Parathyroid adenoma (tissue), 2 donors: ENCODE data around the gene RFTN2.
"Not testable (repeated sequence)": the region's sequence is repeated elsewhere in the genome, so short reads cannot be mapped to it uniquely, and the experiment has no call there.

Experiments used
- H2AFZ ChIP-seq: fragments of 300-600 bp; sonication (generic); one replicate; pipeline ENCODE4 v1.7.0; 2017; ENCODE audit warnings: antibody characterized with exemption, mild to moderate bottlenecking
- H3K27ac ChIP-seq: fragments of 300-600 bp; sonication (generic); one replicate; pipeline ENCODE4 v1.7.0; 2017
- H3K27me3 ChIP-seq: fragments of 300-600 bp; sonication (generic); one replicate; pipeline ENCODE4 v1.7.0; 2017; ENCODE audit warnings: low read length; ENCODE audit not compliant: control insufficient read depth, insufficient read depth
- H3K36me3 ChIP-seq: fragments of 300-600 bp; sonication (generic); one replicate; pipeline ENCODE4 v1.7.0; 2017; ENCODE audit warnings: low read length; ENCODE audit not compliant: control insufficient read depth, insufficient read depth
- H3K4me1 ChIP-seq: fragments of 300-600 bp; sonication (generic); one replicate; pipeline ENCODE4 v1.7.0; 2017; ENCODE audit warnings: control low read depth
- H3K4me2 ChIP-seq: fragments of 300-600 bp; sonication (generic); one replicate; pipeline ENCODE4 v1.7.0; 2017; ENCODE audit warnings: low read length
- H3K4me3 ChIP-seq: fragments of 300-600 bp; sonication (generic); one replicate; pipeline ENCODE4 v1.7.0; 2017; ENCODE audit warnings: low read depth, low read length
- H3K79me2 ChIP-seq: fragments of 300-600 bp; sonication (generic); one replicate; pipeline ENCODE4 v1.7.0; 2017; ENCODE audit warnings: control low read depth
- H3K9ac ChIP-seq: fragments of 300-600 bp; sonication (generic); one replicate; pipeline ENCODE4 v1.7.0; 2017; ENCODE audit warnings: mild to moderate bottlenecking
- H3K9me3 ChIP-seq: fragments of 300-600 bp; sonication (generic); one replicate; pipeline ENCODE4 v1.7.0; 2017; ENCODE audit warnings: low read length; ENCODE audit not compliant: control insufficient read depth
- TF ChIP-seq, protein P1 (sequence below): fragments of 300-600 bp; sonication (generic); IDR thresholded peaks from one replicate; pipeline ENCODE4 v1.7.0; 2017; ENCODE audit warnings: antibody characterized with exemption, mild to moderate bottlenecking
- donor health status: primary hyperparathyroidism.

The RFTN2 gene

DNA sequence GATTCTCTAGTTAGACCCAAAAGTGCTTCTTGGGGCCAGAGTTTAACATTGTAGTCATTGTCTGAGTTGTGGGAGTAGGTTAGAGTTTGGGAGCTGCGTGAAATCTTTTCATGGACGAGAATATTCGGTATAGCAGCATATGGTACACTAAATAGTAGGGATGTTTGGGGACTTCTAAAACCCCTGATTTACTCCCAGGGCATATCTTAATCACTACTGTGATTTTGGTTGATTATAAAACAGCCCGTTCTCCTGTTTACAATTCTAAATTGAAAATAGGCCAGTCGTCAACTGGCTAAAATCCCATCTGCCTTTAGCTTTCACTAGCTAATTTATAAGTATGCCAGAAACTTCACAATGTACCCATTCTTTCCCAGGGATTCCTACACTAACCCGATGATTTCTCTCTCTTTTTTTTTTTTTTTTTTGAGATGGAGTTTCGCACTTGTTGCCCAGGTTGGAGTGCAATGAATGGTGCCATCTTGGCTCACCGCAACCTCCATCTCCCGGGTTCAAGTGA, 115.2 kb downstream of the RFTN2 start:
- Histone ChIP-seq H3K4me1 (no peaks in the 10 kb centered on the region), H3K36me3 (no peaks in the 10 kb centered on the region), H2AFZ (no peak overlapping the region), H3K27me3 (peaks cover 3% of the 10 kb centered on the region), H3K79me2 (no peaks in the 10 kb centered on the region), H3K4me2 (no peak overlapping the region), H3K27ac (no peak overlapping the region), H3K9me3 (no peaks in the 10 kb centered on the region), H3K4me3 (no peak overlapping the region), H3K9ac (no peak overlapping the region)
- TF ChIP-seq, protein P1, sequence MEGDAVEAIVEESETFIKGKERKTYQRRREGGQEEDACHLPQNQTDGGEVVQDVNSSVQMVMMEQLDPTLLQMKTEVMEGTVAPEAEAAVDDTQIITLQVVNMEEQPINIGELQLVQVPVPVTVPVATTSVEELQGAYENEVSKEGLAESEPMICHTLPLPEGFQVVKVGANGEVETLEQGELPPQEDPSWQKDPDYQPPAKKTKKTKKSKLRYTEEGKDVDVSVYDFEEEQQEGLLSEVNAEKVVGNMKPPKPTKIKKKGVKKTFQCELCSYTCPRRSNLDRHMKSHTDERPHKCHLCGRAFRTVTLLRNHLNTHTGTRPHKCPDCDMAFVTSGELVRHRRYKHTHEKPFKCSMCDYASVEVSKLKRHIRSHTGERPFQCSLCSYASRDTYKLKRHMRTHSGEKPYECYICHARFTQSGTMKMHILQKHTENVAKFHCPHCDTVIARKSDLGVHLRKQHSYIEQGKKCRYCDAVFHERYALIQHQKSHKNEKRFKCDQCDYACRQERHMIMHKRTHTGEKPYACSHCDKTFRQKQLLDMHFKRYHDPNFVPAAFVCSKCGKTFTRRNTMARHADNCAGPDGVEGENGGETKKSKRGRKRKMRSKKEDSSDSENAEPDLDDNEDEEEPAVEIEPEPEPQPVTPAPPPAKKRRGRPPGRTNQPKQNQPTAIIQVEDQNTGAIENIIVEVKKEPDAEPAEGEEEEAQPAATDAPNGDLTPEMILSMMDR, result no peak

DNA sequence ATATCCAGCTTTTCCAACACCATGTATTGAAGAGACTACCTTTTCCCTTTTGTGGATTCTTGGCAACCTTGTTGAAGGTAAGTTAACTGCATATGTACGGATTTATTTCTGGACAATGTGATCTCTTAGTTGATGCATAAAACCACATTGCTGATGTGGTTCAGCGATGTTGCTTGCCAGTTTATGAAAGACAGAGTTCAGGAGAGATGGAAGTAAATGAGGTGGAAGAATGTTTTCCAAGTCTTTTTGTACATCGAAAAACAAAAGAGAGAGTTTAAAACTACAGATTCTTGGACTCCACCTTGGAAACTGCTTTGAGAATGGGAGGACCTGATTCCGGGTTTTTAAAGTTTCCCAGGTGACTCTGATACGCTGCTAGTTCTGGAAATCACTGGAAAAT, 115.7 kb downstream of the RFTN2 start:
- TF ChIP-seq, protein P1, result no peak
- no peak overlapping the region for H2AFZ ChIP-seq
- no peaks in the 10 kb centered on the region for H3K9me3 ChIP-seq
- no peak overlapping the region for H3K4me2 ChIP-seq
- no peaks in the 10 kb centered on the region for H3K79me2 ChIP-seq
- no peak overlapping the region for H3K9ac ChIP-seq
- H3K27ac ChIP-seq, result no peak overlapping the region
- H3K36me3 ChIP-seq, result no peaks in the 10 kb centered on the region
- peaks cover 3% of the 10 kb centered on the region for H3K27me3 ChIP-seq
- H3K4me3 ChIP-seq, result no peak overlapping the region
- H3K4me1 ChIP-seq, result no peaks in the 10 kb centered on the region

DNA sequence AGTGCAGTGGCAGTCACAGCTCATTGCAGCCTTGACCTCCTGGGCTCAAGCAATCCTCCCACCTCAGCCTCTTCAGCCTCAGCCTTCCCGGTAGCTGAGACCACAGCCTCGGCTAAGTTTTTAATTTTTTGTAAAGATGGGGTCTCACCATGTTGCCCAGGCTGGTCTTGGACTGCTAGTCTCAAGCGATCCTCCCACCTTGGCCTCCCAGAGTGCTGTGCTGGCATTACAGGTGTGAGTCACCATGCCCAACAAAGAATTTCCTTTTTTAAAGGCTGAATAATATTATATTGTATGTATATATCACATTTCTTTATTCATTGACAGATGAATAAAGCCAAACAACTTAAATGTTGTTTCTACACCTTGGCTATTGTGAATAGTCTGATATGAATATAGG, 117.0 kb downstream of the RFTN2 start:
- Histone ChIP-seq H3K4me2 (no peak overlapping the region), H3K9me3 (no peaks in the 10 kb centered on the region), H3K4me3 (no peak overlapping the region), H3K4me1 (no peaks in the 10 kb centered on the region), H2AFZ (no peak overlapping the region), H3K79me2 (no peaks in the 10 kb centered on the region), H3K9ac (no peak overlapping the region), H3K27ac (no peak overlapping the region), H3K36me3 (no peaks in the 10 kb centered on the region), H3K27me3 (peaks cover 3% of the 10 kb centered on the region)
- TF ChIP-seq, protein P1, result no peak

DNA sequence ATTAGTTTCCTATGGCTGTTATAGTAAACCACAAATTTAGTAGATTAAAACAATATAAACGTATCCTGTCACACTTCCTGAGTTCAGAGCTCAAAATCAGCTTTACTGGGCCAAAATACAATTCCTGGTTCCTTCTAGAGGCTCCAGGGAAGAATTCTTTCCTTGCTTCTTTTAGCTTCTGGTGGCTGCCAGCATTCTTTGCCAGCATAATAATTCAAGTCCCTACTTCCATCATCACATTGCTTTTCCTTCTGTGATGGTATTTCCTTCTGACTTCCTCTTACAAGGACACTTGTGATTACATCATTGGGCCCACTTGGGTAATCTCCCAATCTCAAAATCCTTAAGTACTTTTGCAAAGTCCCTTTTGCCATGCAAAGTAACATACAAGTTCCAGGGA, 118.9 kb downstream of the RFTN2 start:
- Histone ChIP-seq H3K4me1 (no peaks in the 10 kb centered on the region), H3K27me3 (peaks cover 3% of the 10 kb centered on the region), H3K27ac (no peak overlapping the region), H3K4me2 (no peak overlapping the region), H3K9ac (no peak overlapping the region), H3K36me3 (no peaks in the 10 kb centered on the region), H3K79me2 (no peaks in the 10 kb centered on the region), H3K4me3 (no peak overlapping the region), H2AFZ (no peak overlapping the region), H3K9me3 (no peaks in the 10 kb centered on the region)
- TF ChIP-seq, protein P1, result no peak

DNA sequence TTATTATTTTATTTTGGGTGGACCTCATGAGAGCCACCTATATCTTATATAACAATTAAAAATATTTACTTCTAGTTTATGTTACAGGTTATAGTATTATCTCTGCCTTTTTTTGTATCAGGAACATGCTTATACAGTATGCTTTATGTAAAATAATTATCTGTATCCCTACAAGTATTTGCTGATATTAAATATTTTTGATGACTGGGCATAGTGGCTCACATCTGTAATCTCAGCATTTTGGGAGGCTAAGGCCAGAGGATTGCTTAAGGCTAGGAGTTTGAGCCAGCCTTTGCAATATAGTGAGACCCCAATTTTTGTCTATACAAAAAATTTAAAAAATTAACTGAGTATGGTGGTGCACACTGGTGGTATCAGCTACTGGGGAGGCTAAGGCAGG, 119.9 kb downstream of the RFTN2 start:
- Histone ChIP-seq H3K9ac (no peak overlapping the region), H3K9me3 (no peaks in the 10 kb centered on the region), H2AFZ (no peak overlapping the region), H3K36me3 (no peaks in the 10 kb centered on the region), H3K4me1 (no peaks in the 10 kb centered on the region), H3K4me2 (no peak overlapping the region), H3K27me3 (peaks cover 3% of the 10 kb centered on the region), H3K79me2 (no peaks in the 10 kb centered on the region), H3K4me3 (no peak overlapping the region), H3K27ac (no peak overlapping the region)
- TF ChIP-seq, protein P1, result no peak

DNA sequence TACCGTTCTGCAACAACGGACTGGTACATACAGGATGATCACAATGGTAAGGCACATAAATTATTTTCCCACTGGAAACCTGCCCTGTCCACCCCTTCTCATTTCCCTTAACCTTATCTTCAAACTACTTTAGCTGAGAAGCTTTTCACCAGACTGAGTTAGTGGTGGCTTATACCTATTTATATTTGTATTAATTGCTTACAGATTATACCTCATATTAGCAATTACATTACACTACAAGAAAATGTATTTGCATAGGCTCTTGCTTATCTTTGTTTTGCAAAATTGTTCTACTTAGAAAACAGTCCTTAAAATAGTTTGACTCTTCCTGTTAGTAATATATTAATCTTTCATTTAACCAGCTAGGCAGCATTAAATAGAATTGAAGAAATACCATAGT, 124.1 kb downstream of the RFTN2 start:
- H3K9me3 ChIP-seq, H3K4me3 ChIP-seq, H3K27me3 ChIP-seq, H3K36me3 ChIP-seq, H3K4me2 ChIP-seq, H3K79me2 ChIP-seq, H2AFZ ChIP-seq, H3K27ac ChIP-seq, H3K9ac ChIP-seq, H3K4me1 ChIP-seq: not testable (repeated sequence)
